Osteocyte (in vitro differentiated cells): ENCODE measurements around the gene PKD2L1. TPM values are rescaled to one million over a fixed set of nuclear protein-coding genes. Genes with fewer than 3 reads are reported as not detected.
"Not testable (repeated sequence)": the region's sequence is repeated elsewhere in the genome, so short reads cannot be mapped to it uniquely, and the experiment has no call there.

ENCODE experiments used
- DNase-seq: peaks from one replicate; pipeline ENCODE4 v3.0.0; 2021; ENCODE audit warnings: mixed read lengths; ENCODE audit not compliant: unreplicated experiment; ENCODE audit errors: extremely low spot score
- H3K27ac Mint-ChIP-seq: one replicate; pipeline ENCODE4 v1.8.0; 2021; ENCODE audit warnings: mild to moderate bottlenecking, mixed read lengths; ENCODE audit not compliant: unreplicated experiment
- H3K27me3 Mint-ChIP-seq: one replicate; pipeline ENCODE4 v1.8.0; 2021; ENCODE audit warnings: mixed read lengths; ENCODE audit not compliant: unreplicated experiment
- H3K36me3 Mint-ChIP-seq: one replicate; pipeline ENCODE4 v1.8.0; 2021; ENCODE audit warnings: mixed read lengths; ENCODE audit not compliant: unreplicated experiment
- H3K4me1 Mint-ChIP-seq: one replicate; pipeline ENCODE4 v1.8.0; 2021; ENCODE audit warnings: mixed read lengths; ENCODE audit not compliant: unreplicated experiment
- H3K4me3 Mint-ChIP-seq: one replicate; pipeline ENCODE4 v1.8.0; 2021; ENCODE audit warnings: mild to moderate bottlenecking, moderate library complexity, mixed read lengths; ENCODE audit not compliant: unreplicated experiment
- H3K9me3 Mint-ChIP-seq: one replicate; pipeline ENCODE4 v1.8.0; 2021; ENCODE audit warnings: mixed read lengths; ENCODE audit not compliant: unreplicated experiment
- total RNA-seq: library from RNA; stranded (reverse); gene quantifications from 2 replicates; pipeline ENCODE4 v1.2.1, GENCODE V29; 2021
- TF ChIP-seq, protein P1 (sequence below): fragments of 200-600 bp; sonication (generic); IDR thresholded peaks from 2 replicates; pipeline ENCODE4 v1.5.0; 2021; ENCODE audit warnings: antibody characterized with exemption, mild to moderate bottlenecking, moderate library complexity

Gene PKD2L1
- total RNA-seq, 1 donor from 2014 or later, result not detected

GRCh38 chr10:100287756-100288155 is 42.3 kb downstream of the PKD2L1 start:
- H3K4me3 Mint-ChIP-seq, result no peak overlapping the region
- DNase-seq, result no peak
- peak overlapping the region; percentile 56 for H3K27ac Mint-ChIP-seq
- peaks cover 22% of the 10 kb centered on the region for H3K4me1 Mint-ChIP-seq
- H3K36me3 Mint-ChIP-seq, result peaks cover 3% of the 10 kb centered on the region
- TF ChIP-seq, protein P1, sequence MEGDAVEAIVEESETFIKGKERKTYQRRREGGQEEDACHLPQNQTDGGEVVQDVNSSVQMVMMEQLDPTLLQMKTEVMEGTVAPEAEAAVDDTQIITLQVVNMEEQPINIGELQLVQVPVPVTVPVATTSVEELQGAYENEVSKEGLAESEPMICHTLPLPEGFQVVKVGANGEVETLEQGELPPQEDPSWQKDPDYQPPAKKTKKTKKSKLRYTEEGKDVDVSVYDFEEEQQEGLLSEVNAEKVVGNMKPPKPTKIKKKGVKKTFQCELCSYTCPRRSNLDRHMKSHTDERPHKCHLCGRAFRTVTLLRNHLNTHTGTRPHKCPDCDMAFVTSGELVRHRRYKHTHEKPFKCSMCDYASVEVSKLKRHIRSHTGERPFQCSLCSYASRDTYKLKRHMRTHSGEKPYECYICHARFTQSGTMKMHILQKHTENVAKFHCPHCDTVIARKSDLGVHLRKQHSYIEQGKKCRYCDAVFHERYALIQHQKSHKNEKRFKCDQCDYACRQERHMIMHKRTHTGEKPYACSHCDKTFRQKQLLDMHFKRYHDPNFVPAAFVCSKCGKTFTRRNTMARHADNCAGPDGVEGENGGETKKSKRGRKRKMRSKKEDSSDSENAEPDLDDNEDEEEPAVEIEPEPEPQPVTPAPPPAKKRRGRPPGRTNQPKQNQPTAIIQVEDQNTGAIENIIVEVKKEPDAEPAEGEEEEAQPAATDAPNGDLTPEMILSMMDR, result no peak
- H3K9me3 Mint-ChIP-seq, result no peaks in the 10 kb centered on the region
- H3K27me3 Mint-ChIP-seq, result peaks cover 20% of the 10 kb centered on the region

DNA sequence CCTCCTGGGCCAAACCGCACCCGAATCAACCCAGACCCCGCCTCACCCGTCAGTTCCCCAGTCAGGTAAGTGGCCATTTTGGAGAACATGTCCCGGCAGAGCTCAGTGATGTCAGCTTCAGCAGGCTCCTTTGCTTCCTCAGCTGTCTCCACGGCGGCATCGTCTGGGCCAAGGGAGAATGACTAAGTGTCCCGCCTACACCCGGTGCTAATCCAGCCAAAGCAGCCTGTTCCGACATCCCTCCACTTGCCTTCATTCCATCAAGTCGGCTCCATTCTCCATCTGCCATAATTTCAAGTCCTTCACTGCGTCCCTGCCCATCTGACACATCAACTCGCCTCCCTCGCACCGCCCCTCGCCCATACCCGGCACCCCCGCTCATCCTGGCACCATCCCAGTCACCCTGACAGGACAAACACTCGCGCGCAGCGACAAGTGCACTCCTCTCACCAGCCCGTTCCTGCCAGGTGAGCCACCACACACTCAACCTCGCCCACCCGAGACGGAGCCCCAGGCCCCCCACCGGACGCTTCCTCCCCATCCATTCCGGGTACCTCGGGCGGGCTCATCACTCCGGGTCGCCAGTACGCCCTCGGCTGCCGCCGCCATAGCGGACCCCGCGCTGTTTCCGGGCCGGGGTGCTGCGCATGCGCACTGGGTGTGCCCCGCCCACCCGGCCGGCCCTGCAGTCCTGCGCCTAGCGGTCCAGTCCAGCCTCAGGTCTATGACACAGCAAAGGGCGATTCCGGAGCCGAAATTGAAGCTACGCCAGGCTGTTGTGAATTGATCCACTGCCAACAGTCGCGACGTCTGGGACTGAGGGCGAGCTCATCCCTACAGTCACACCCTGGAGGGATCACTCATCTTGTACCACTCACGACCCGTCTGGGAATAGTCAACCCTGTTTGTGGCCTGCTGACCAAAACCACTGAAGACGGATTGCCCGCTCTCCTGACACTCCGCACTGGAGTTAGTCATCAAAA is 43.7 kb downstream of the PKD2L1 start, which contains the start of gene BLOC1S2:
Gene BLOC1S2, minus strand, starts transcription at position 630 of the 983 bp plus-strand sequence. Its CDS starts 21 bp downstream, at position 609.
- Mint-ChIP-seq H3K4me3 (peak within 1 kb of the TSS; percentile 97), H3K27ac (peak within 1 kb of the TSS; percentile 97), H3K9me3 (no peaks in the 10 kb centered on the region), H3K36me3 (peaks cover 3% of the 10 kb centered on the region), H3K27me3 (peaks cover 8% of the 10 kb centered on the region), H3K4me1 (peaks cover 22% of the 10 kb centered on the region)
- TF ChIP-seq, protein P1, result no peak
- peak; percentile 98 for DNase-seq

- H3K36me3 Mint-ChIP-seq, H3K27me3 Mint-ChIP-seq, DNase-seq, H3K9me3 Mint-ChIP-seq: not testable (repeated sequence)
- peaks cover 22% of the 10 kb centered on the region for H3K4me1 Mint-ChIP-seq
- peak overlapping the region; percentile 97 for H3K27ac Mint-ChIP-seq
- peak overlapping the region; percentile 97 for H3K4me3 Mint-ChIP-seq
These were observed 44.7 kb downstream of the PKD2L1 start for GRCh38 chr10:100285326-100285725.

DNA sequence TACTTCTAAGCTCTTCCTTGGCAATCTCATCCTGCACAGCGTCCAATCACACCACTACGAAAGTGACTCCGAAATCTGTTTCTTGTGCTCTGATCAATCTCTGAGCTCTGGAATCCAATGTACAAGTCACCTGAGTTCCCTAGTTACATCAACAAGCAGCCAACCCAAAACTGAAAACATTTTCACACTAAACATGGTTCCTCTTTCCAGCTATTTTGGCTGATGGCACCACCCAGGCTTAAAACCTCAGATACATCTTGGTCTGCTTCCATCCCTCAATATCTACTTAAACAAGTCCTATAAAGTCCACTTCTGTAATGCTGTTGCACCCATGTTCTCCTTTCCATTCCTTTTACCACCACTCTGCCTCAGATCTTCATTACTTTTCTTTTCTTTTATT is 47.1 kb downstream of the PKD2L1 start:
- Mint-ChIP-seq H3K4me1 (peaks cover 22% of the 10 kb centered on the region), H3K27ac (no peak overlapping the region)

DNA sequence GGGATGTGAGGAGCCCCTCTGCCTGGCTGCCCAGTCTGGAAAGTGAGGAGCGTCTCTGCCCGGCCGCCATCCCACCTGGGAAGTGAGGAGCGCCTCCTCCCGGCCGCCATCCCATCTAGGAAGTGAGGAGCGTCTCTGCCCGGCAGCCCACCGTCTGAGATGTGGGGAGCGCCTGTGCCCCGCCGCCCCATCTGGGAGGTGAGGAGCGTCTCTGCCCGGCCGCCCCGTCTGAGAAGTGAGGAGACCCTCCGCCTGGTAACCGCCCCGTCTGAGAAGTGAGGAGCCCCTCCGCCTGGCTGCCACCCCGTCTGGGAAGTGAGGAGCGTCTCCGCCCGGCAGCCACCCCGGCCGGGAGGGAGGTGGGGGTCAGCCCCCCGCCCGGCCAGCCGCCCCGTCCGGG is 53.1 kb downstream of the PKD2L1 start:
- H3K27ac Mint-ChIP-seq, H3K9me3 Mint-ChIP-seq, H3K4me1 Mint-ChIP-seq, H3K4me3 Mint-ChIP-seq, H3K27me3 Mint-ChIP-seq: not testable (repeated sequence)
- peak; percentile 72 for DNase-seq
- H3K36me3 Mint-ChIP-seq, result peaks cover 34% of the 10 kb centered on the region

More for the DNA sequence above, 47.1 kb downstream of the PKD2L1 start:
- TF ChIP-seq, protein P1, result no peak
- no peak for DNase-seq
- H3K36me3 Mint-ChIP-seq, result peaks cover 24% of the 10 kb centered on the region
- H3K27me3 Mint-ChIP-seq, result no peaks in the 10 kb centered on the region
- no peaks in the 10 kb centered on the region for H3K9me3 Mint-ChIP-seq
- H3K4me3 Mint-ChIP-seq, result no peak overlapping the region
